Large intestine (tissue), 3 donors: ENCODE results near the gene KANK4. TPM values are rescaled to one million over a fixed set of nuclear protein-coding genes. Genes with fewer than 3 reads are reported as not detected.

Source experiments
- DNase-seq, 2 donors: peaks; one replicate each; pipeline versions ENCODE4 v3.0.0 to v3.0.0-alpha.2; 2013
- H3K27ac ChIP-seq: one replicate; pipeline ENCODE4 v1.5.1; 2013; ENCODE audit warnings: low read length
- H3K27me3 ChIP-seq: 2 replicates; pipeline ENCODE4 v1.6.1; 2013; ENCODE audit warnings: low read length; ENCODE audit not compliant: control insufficient read depth, insufficient read depth
- H3K36me3 ChIP-seq: 2 replicates; pipeline ENCODE4 v1.6.1; 2013; ENCODE audit warnings: low read length; ENCODE audit not compliant: control insufficient read depth, insufficient read depth
- H3K4me1 ChIP-seq: one replicate; pipeline ENCODE4 v1.6.1; 2013; ENCODE audit warnings: low read length; ENCODE audit not compliant: control insufficient read depth, insufficient read depth
- H3K4me3 ChIP-seq: one replicate; pipeline ENCODE4 v1.5.1; 2013; ENCODE audit warnings: low read length
- H3K9me3 ChIP-seq: one replicate; pipeline ENCODE4 v1.6.1; 2013; ENCODE audit warnings: mild to moderate bottlenecking, low read depth, low read length, moderate library complexity; ENCODE audit not compliant: control insufficient read depth
- WGBS: methylation state at CpG from one replicate; pipeline ENCODE4 v1.1.5; 2013; ENCODE audit warnings: low lambda C conversion rate; ENCODE audit not compliant: insufficient coverage; 5-methylcytosine and 5-hydroxymethylcytosine counted together
- polyA plus RNA-seq: library from polyadenylated mRNA; unstranded; fragments of 120-200 nt; gene quantifications from one replicate; pipeline ENCODE4 v1.2.1, GENCODE V29; 2013

The KANK4 gene
- polyA plus RNA-seq, 1 donor, result 4.1 TPM

DNA sequence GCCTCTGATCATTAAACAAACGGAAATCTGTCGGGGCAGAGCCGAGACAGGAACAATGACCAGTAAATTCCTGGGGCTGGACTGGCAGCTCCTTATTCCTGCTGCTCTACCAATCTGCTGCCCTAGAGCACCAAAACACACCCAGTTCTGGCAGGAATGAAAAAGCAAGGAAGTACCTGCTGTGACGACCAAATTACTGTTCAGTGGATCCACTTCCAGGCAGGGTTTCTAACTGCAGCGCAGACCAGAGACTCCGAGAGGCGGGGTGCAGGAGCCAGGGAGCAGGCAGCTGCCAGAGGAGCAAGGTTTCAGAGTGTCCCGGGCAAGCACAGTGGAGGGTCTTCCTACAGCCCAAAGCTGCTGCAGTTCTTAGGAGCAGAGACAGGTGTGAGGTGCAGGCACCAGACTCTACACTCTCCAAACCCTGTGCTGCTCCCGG is 32.4 kb downstream of the KANK4 start:
- Histone ChIP-seq H3K4me1 (peaks cover 13% of the 10 kb centered on the region), H3K36me3 (no peaks in the 10 kb centered on the region), H3K27ac (no peak overlapping the region), H3K4me3 (no peak overlapping the region), H3K9me3 (no peaks in the 10 kb centered on the region), H3K27me3 (peaks cover 7% of the 10 kb centered on the region)
- DNase-seq, result peak in 1 of 2 donors; percentile 17
- WGBS, result no CpG with 5 or more reads among the region's 9 CpGs

GRCh38 chr1:62285984-62286785 is 33.0 kb downstream of the KANK4 start:
- peak in 1 of 2 donors; percentile 53 for DNase-seq
- no CpG with 5 or more reads among the region's 20 CpGs for WGBS
- Histone ChIP-seq H3K27ac (no peak overlapping the region), H3K4me1 (peaks cover 13% of the 10 kb centered on the region), H3K27me3 (peaks cover 7% of the 10 kb centered on the region), H3K4me3 (no peak overlapping the region), H3K36me3 (no peaks in the 10 kb centered on the region), H3K9me3 (no peaks in the 10 kb centered on the region)

GRCh38 chr1:62285440-62285839 is 33.8 kb downstream of the KANK4 start:
- no peak for DNase-seq
- Histone ChIP-seq H3K27me3 (peaks cover 7% of the 10 kb centered on the region), H3K36me3 (no peaks in the 10 kb centered on the region), H3K9me3 (no peaks in the 10 kb centered on the region), H3K27ac (no peak overlapping the region), H3K4me1 (peaks cover 13% of the 10 kb centered on the region), H3K4me3 (no peak overlapping the region)
- WGBS, result no CpG with 5 or more reads among the region's 1 CpG

DNA sequence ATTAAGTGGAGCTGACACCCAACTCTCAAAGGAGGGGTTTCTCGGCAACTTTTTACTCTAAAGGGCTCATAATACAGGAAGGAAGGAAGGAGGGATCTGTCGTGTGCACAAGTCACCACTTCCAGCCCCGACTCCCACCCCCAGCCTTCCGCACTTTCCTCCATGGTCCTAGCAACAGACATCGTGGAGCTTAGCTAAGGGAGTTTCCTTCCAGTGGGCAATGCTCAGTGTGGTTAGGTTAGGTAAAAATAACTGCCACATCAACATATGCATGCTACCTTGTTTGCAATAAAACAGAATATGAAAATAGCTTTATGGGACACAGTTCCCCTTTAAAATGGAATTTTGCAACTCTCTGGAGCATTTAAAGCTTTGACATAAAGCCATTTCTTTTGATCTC is 35.2 kb downstream of the KANK4 start:
- Histone ChIP-seq H3K27me3 (peaks cover 7% of the 10 kb centered on the region), H3K9me3 (no peaks in the 10 kb centered on the region), H3K4me1 (peaks cover 13% of the 10 kb centered on the region), H3K36me3 (no peaks in the 10 kb centered on the region), H3K4me3 (no peak overlapping the region), H3K27ac (no peak overlapping the region)
- WGBS, result no CpG with 5 or more reads among the region's 5 CpGs
- DNase-seq, result no peak

GRCh38 chr1:62282909-62283755 is 36.1 kb downstream of the KANK4 start:
- DNase-seq, result no peak
- WGBS, result no CpG with 5 or more reads among the region's 8 CpGs
- Histone ChIP-seq H3K9me3 (no peaks in the 10 kb centered on the region), H3K27ac (no peak overlapping the region), H3K36me3 (no peaks in the 10 kb centered on the region), H3K27me3 (peaks cover 7% of the 10 kb centered on the region), H3K4me1 (peaks cover 17% of the 10 kb centered on the region), H3K4me3 (no peak overlapping the region)

- DNase-seq, result no peak
- Histone ChIP-seq H3K36me3 (no peaks in the 10 kb centered on the region), H3K27ac (no peak overlapping the region), H3K9me3 (no peaks in the 10 kb centered on the region), H3K27me3 (peaks cover 5% of the 10 kb centered on the region), H3K4me1 (peaks cover 17% of the 10 kb centered on the region), H3K4me3 (no peak overlapping the region)
- WGBS, result no CpG with 5 or more reads among the region's 4 CpGs
Observed at GRCh38 chr1:62281922-62282555, 37.2 kb downstream of the KANK4 start.

DNA sequence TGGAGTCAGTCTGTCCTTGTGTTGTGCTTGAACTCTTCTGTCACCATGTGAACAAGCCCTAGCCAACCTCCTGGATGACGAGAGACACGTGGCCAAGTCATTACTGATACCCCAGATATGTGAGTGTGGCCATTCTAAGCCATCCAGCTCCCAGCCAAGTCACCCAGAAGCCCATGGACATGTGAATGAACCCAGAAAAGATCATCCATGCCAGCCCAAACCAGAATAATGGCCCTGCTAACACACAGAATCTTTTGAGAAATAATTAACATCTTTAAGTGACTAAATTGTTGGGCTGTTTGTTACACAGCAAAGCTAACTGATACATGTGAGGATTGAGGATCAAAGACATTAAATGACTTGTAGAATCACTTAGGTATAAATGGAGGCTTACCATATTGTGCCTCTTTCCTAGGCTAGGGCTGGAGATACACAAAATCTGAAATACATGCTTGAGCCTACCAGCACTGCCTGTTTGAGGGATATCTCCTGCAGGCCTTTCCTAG is 38.2 kb downstream of the KANK4 start:
- H3K36me3 ChIP-seq, result no peaks in the 10 kb centered on the region
- H3K9me3 ChIP-seq, result no peaks in the 10 kb centered on the region
- no peak overlapping the region for H3K4me3 ChIP-seq
- no peak overlapping the region for H3K27ac ChIP-seq
- DNase-seq, result no peak
- no peaks in the 10 kb centered on the region for H3K27me3 ChIP-seq
- peaks cover 10% of the 10 kb centered on the region for H3K4me1 ChIP-seq
- WGBS, result no CpG with 5 or more reads among the region's 2 CpGs

GRCh38 chr1:62280150-62280549 is 39.1 kb downstream of the KANK4 start:
- no CpG with 5 or more reads among the region's 4 CpGs for WGBS
- Histone ChIP-seq H3K4me3 (no peak overlapping the region), H3K9me3 (no peaks in the 10 kb centered on the region), H3K36me3 (no peaks in the 10 kb centered on the region), H3K27ac (no peak overlapping the region), H3K27me3 (no peaks in the 10 kb centered on the region), H3K4me1 (peaks cover 4% of the 10 kb centered on the region)
- no peak for DNase-seq

GRCh38 chr1:62276791-62277190 is 42.4 kb downstream of the KANK4 start:
- H3K9me3 ChIP-seq, result peaks cover 3% of the 10 kb centered on the region
- no peak overlapping the region for H3K27ac ChIP-seq
- no peaks in the 10 kb centered on the region for H3K27me3 ChIP-seq
- H3K36me3 ChIP-seq, result no peaks in the 10 kb centered on the region
- H3K4me1 ChIP-seq, result peaks cover 4% of the 10 kb centered on the region
- H3K4me3 ChIP-seq, result no peak overlapping the region
- DNase-seq, result no peak
